SU-DHL-6 (cell line): Measurements from ENCODE around the gene RNF150.

Experiments
- EZH2phosphoT487 ChIP-seq: fragments of 200-600 bp; sonication (generic), shearing (Covaris generic); conservative IDR thresholded peaks from 2 replicates; pipeline ENCODE4 v1.6.1; 2018; ENCODE audit warnings: mild to moderate bottlenecking, antibody characterized with exemption, low read length, moderate library complexity, mixed read lengths
- TF ChIP-seq, protein P1 (sequence below): fragments of 200-600 bp; sonication (generic); IDR thresholded peaks from one replicate; pipeline ENCODE4 v1.5.1; 2017; ENCODE audit warnings: antibody characterized with exemption, mild to moderate bottlenecking, low read length, moderate library complexity; ENCODE audit not compliant: insufficient read depth, poor library complexity, severe bottlenecking

DNA sequence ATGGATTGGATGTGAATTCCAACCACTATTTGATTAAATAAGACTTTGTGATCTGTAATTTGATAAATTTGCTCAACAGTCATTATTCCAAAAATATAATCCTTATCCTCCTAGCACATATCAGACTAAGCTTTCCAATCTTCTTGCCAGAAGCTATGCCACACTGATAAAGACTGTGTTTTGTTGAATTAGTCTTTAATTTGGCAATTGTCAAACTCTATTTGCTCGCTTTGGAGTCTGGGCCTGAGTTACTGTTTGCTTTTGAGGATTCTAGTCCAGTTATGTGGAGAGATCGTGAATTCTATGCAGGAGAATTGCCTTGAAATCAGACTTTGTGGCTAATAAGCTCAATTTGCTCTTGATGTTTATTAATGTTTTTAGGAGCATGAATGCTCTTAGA is 10.9 kb upstream of the RNF150 start:
- TF ChIP-seq, protein P1, sequence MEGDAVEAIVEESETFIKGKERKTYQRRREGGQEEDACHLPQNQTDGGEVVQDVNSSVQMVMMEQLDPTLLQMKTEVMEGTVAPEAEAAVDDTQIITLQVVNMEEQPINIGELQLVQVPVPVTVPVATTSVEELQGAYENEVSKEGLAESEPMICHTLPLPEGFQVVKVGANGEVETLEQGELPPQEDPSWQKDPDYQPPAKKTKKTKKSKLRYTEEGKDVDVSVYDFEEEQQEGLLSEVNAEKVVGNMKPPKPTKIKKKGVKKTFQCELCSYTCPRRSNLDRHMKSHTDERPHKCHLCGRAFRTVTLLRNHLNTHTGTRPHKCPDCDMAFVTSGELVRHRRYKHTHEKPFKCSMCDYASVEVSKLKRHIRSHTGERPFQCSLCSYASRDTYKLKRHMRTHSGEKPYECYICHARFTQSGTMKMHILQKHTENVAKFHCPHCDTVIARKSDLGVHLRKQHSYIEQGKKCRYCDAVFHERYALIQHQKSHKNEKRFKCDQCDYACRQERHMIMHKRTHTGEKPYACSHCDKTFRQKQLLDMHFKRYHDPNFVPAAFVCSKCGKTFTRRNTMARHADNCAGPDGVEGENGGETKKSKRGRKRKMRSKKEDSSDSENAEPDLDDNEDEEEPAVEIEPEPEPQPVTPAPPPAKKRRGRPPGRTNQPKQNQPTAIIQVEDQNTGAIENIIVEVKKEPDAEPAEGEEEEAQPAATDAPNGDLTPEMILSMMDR, result no peak
- no peak for TF ChIP-seq EZH2phosphoT487
